Hematopoietic multipotent progenitor cell treated with erythropoietin and hydrocortisone succinate and interleukin-3 and kit ligand, for 6 days (in vitro differentiated cells): ENCODE data around the gene BUD31.
A peak's percentile ranks its signal among the peaks of the same experiment; 100 is the strongest.
"Not testable (repeated sequence)": the region's sequence is repeated elsewhere in the genome, so short reads cannot be mapped to it uniquely, and the experiment has no call there.

Experiments used
- DNase-seq: peaks from one replicate; pipeline ENCODE4 v3.0.0-alpha.2; 2015

The BUD31 gene

DNA sequence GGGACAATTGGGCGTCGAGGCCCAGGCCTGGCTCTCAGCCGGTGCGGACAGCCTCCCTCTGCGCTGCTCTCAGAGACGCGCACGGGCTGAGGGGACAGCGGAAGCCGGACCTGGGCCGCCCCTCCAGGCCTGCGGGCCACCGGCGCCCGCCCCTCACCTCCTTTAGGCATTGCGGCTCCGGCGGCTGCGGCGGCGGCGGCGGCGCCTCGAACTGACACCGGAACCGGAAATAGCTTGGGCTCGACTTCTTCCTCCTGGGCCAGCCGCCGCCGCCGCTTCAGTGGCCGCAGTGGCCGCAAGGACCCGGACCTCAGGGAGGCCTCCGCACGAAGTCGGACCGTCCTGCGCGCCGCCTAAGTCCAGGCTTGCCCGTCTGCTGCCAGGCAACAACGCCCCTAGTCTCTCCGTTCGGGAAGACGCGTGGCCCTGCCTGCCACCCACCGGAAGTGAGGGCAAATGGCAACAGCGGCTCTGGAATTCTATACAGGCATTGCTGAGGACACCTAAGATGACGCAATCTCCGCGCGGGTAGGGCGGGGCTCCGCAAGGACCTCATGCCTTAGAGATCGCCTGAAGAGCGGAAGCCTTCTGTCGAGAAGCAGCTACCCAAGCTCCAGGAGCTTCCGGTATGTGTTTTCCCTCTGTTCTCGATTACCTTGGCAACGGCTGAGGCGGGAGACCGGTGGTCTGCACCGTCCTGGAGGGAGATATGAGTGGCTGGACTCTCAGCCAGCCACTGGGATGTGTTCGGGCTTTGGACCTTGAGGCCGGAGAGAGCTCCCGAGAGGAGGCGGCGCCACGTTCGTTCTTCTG lies at the start of gene BUD31, which contains the start of gene PDAP1:
BUD31 (plus strand) TSS at position 591 of the 813 bp plus-strand sequence. CDS start 2,124 bp downstream, outside the sequence.
PDAP1 (minus strand) TSS at position 219 of the 813 bp plus-strand sequence; CDS start at position 170, 49 bp downstream.
- DNase-seq = peak; percentile 96

DNA sequence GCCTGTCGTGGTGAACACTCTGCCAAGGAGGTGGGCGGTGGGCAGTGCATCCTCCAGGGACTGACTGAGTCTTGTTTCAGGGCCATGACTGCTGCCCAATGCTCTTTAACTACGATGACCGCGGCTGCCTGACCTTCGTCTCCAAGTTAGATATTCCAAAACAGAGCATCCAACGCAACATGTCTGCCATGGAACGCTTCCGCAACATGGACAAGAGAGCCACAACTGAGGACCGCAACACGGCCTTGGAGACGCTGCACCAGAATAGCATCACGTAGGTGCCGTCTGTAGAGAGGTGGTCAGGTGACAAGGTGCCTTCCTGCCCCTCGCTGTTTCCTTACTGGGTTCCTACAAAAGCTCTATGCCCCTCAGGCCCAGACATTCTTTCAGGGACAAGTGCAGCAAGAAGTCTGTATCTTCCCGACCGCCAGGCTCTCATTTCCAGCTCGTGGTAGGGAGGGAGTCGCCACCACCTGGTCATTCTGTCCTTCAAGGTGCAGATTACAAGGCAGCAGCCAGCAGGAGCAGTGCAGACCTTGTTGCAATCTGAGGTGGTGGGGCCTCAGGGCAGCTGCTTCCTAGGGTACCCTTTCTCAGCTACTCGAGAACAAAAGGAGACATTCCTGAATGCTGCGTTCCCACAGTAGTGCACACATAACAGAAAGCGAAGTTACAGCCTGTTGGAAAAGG lies 49.2 kb upstream of the BUD31 start:
- no peak for DNase-seq

DNA sequence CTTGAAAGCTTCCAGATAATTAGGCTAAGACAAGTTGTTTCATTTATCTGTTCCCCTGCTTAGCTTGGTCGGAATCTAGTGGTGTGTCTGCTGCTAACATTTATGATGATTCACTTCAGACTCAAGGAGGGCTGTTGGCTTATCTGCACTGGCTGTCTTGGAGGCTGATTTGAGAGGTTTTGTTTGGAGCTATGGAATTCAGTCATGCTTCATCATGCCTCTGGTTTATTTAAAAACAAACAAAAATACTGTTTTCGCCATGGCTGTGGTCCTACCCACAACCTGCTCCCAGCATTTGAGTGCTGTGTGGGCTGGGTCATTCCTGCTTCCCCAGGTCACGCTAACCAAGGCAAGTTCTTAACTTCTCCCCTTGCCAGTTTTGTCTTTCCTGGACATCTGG lies 46.0 kb upstream of the BUD31 start:
- DNase-seq = no peak

DNA sequence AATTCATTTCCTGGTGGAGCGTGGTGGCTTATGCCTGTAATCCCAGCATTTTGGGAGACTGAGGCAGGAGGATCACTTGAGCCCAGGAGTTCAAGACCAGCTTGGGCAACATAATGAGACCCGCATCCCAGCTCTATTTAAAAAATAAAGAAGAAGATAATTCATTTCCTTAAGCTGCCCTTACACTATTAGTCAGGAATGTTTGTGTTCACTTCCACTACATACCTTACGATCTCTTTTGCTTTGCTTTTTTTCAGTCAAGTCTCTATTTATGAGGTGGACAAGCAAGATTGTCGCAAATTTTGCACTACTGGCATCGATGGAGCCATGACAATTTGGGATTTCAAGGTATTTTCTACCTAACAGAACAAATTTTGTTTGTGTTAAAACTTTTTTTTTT lies 45.5 kb upstream of the BUD31 start:
- no peak for DNase-seq

DNA sequence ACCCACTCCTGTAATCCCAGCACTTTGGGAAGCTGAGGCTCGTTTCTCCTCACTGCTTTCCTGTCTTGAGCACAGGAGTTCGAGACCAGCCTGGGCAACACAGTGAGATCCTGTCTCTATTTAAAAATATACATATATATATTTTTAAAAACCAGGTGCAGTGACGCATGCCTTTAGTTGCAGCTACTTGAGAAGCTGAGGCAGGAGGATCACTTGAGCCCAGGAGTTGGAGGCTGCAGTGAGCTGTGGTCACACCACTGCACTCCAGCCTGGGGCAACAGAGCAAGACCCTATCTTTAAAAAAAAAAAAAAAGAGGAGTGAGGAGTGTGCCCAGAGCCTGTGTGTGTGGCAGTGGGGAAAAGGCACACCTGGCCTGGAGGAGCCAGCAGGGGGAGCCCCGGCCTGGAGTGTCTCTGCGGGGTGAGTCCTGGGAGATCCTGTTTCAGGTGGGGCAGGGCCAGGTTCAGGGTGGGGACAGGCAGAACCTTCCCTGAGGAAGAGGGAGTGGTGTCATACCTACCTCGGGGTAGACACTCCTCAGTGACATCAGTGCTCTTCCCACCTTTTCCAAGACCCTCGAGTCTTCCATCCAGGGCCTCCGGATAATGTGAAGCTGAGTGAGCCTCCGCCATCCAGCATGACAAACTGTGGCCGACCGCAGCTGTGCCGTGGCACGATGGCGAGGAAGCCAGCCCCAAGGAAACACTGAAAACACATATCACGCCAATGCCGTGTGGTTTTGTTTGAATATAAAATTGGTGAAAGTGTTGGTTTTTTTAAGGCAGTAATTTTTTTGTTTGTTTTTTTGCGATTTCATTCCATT lies 43.2 kb upstream of the BUD31 start:
- DNase-seq = peak; percentile 55

DNA sequence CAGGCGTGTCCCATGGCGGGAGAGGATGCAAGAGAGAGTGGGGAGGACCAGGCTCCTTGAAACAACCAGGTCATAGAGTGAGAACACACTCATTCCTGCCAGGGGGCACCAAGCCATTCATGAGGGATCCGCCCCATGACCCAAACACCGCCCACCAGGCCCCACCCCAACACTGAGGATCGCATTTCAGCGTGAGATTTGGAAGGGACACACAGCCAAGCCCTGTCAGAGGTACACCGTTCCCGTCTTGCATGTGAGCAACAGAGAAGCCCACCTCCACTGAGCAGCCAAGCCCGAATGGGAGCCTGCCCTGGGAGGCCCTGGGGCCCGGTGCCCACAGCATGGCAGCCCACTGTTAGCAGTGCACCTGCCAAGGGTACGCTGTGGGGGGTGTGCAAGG lies 42.1 kb upstream of the BUD31 start:
- no peak for DNase-seq

DNA sequence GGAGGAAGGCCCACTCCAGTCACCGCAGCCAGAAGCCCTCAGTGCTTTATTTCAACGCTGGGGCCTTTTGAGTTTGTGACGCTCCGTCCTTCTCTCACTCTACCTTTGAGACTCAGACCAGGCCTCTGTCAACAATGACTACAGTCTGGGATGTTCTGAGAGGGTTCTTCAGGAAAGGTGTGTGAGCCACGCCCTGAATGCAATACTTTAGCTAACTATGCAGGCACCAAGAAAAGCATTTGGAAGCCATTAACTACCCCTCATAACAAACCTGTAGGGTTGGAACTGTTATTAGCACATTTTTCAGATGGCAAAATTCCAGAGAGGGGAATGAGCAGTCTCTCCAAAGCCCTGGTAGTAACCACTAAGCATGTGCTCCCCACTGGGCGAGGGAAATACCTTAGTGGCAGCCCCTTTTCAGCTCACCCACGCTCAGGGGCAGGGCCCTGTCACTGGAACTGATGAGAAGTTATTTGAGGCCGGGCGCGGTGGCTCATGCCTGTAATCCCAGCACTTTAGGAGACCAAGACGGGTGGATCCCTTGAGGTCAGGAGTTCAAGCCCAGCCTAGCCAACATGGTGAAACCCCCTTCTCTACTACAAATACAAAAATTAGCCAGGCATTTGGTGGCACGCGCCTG lies 39.9 kb upstream of the BUD31 start:
- DNase-seq = no peak

DNA sequence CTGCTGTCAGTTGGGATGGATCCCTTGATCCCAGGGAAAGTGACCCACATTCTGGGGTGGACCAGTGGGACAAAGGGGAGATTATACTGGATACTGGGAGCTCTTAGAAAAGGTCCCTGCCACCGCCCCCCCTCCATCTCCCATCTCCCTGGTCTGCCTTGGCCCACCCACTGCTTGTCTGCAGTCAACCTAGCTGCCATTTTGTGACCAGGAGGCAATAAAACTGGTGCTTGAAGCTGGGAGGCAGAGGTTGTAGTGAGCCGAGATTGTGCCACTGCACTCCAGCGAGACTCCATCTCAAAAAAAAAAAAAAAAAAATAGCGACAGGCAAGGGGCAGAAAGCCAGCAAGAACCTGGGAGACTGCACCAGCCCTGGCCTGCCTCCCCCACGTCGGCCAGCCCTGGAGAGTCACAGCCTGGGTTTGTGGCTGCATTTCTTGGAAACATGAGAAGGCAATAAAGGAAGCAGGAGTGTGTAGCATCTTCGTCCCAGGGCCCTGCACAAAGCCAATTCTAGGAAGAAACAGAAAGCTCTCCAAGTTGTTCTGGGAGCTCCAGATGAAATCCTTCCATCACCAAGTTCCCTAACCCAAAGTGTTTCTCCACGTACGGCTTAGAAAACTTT lies 38.9 kb upstream of the BUD31 start:
- DNase-seq = peak; percentile 58

DNA sequence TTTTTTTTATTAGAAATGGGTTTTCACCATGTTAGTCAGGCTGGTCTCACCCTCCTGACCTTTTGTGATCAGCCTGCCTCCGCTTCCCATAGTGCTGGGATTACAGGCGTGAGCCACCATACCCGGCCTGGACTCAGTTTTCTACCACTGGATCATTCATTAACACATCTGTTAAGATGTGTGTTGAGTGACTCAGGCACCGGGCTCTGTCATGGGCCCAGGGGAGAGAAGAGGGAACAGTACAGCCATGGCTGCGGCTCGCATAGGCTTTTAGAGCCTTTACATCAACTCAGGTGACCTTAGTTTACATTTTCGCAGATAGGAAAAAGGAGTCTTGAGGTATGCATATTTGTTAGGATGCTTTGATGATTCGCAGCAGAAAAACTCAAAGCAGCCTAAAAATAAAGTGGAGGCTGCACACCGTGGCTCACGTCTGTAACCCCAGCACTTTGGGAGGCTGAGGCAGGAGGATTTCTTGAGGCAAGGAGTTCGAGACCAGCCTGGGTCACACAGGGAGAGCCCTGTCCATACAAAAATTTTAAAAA lies 37.3 kb upstream of the BUD31 start:
- no peak for DNase-seq

DNA sequence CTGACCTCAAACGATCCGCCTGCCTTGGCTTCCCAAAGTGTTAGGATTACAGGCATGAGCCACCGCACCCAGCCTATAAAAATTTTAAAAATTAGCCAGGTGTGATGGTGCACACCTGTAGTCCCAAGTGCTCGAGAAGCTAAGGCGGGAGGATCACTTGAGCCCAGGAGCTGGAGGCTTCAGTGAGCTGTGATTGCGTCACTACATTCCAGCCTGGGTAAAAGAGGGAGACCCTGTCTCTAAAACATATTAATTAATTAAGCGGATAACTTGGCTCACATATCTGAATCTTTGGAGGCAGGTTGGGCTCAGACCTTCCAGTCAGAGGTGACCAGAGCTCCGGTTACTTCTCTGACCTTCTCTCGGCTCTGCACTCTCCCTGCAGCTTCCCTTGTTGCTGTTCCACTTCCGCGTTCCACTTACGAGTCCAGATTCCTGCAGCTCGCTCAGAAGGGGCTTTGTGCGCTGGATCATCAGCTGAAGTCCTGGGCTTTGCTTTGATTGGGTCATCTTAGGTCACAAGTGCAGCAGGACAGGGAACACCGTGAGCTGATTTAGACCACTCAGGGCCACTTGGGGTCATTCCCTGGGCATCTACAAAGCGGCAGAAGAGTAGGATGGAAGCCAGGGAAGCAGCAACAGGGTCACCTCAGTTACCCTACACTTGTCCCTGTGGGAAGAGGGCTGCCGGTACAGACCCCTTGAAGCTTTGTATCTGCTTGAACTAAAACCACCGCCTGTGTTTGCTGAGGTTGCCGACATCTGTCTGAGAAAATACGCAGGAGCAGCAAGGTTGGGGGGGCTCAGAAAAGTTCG lies 36.3 kb upstream of the BUD31 start:
- DNase-seq = no peak

DNA sequence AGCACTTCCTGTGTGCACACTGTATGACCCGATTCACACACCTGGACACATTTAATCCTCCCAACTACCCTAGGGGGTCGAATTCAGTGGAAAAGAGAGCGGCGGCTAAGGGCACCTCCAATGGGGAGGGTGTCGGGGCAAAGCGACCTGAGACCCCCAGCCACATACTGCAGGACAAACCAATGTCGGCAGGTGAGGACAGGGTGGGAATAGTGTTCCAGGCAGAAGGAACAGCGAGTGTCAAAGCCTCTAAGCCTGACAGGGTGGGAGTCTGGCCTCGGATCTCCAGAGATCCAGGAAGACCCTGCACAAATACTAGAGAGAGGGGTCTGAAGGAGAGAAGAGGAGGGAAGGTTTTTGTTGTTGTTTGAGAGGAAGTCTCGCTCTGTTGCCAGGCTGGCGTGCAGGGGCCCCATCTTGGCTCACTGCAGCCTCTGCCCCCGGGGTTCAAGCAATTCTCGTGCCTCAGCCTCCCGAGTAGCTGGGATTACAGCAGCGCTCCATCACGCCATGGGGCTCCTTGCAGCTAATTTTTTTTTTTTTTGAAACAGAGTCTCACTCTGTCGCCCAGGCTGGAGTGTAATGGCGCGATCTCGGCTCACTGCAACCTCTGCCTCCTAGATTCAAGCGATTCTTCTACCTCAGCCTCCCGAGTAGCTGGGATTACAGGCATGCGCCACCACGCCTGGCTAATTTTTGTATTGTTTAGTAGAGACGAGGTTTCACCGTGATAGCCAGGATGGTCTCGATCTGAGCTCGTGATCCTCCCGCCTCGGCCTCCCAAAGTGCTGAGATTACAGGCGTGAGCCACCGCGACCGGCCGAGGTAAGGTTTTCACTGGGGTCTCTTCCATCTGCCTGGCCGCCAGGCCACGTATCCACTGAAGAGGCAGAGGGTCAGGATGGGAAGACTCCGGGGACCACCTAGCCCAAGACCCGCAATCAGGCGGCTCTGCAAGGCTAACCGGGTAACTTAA lies 35.4 kb upstream of the BUD31 start:
- no peak for DNase-seq

DNA sequence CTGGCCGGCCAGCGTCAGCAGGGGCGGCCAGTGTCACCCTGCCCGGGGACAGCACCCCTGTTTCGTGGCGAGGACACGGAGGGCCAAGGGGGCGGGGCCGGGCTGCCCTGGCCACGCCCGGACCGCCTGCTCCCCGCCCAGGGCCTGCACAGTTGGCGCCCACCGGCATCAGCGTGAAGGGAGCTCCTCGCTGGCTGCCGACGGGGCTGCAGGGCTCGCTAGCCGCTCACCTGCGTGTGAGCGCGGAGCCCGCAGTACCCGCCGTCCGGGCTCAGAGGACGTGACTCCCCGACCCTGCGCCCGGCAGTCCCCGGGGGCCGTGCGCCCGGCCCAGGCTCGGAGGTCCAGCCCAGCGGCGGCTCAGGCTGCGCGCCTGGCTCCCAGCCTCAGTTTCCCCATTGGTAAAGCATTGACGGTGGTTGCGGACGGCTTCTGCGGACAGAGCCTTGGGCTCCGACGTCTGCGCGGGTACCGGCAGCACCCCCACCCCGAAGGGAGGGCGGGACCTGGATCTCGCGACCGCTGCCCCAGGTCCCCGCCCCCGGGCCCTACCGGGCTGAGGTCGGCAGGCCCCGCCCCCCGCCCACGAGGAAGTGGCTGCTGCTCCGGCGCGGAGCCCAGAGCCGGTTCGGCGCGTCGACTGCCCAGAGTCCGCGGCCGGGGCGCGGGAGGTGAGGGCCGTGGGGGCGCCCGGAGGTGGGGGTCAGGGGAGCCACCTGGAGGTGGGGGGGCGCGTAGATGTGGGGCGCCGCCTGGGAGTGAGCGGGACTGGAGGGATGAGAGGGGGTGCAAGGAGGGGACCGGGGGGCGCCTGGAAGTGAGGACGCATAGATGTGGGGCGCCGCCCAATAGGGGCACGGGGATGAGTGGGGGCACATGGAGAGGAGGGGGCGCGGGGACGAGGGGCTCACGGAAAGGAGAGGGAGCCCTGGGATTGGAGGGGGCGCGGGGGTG lies 34.4 kb upstream of the BUD31 start, which contains the start of gene ARPC1B:
ARPC1B (plus strand) TSS at position 620 of the 954 bp plus-strand sequence. CDS start 10,985 bp downstream, outside the sequence.
- peak; percentile 90 for DNase-seq

DNA sequence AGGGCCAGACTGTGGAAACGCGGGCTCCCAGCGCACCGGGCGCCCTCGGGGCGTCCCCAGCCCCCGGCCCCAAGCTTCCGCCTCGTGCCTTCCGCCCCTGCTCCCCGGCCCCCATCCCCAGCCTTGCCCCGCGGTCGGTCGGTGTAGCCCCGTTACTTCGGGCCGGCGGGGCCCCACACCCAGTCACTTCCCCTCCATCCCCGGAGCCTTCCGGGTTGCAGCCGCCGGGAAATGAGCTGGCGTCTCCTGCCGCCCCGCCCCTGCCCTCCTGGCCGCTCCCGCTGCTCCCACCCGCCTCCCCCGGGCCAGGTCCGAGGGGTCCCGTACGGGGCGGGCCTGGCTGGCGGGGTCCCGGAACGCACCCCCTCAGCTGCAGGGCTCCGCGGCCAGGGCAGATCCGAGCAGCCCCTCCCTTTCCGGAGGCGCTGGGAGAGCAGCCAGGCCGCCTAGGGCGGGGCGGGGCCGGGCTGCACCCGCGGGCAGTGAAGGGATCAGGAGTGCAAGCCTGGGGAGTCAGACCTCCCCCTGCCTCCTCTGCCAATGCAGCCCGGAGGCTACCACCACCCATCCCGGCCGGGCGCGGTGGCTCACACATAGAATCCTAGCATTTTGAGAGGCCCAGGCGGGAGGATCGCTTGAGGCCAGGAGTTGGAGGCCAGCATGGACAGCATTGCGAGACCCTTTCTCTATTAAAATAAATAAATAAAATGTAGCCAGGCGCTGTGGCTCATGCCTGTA lies 33.5 kb upstream of the BUD31 start:
- DNase-seq = peak; percentile 90

DNA sequence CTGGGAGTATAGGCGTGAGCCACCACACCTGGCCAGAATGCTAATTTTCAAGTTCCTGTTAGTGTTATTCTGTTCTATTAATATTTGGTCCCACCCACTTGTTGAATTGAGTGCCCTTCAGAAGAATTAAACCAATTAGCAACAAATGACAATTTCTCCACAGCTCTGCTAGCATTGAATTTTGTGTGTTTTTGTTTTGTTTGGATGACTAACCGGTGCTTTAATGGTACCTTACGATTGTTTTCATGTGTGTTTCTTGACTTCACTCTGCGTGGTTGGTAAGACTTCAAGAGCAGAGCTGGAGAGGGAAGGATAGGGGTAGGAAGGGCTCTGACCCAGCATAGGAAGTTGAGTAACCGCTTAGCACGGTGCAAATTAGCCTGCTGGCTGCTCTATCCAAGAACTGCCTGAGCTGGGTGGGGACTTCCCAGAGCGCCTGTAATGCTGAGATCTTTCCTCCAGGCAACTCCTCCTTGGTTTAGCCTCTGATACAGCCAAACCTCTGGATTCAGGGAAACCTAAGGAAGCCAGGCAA lies 29.7 kb upstream of the BUD31 start:
- peak; percentile 81 for DNase-seq

DNA sequence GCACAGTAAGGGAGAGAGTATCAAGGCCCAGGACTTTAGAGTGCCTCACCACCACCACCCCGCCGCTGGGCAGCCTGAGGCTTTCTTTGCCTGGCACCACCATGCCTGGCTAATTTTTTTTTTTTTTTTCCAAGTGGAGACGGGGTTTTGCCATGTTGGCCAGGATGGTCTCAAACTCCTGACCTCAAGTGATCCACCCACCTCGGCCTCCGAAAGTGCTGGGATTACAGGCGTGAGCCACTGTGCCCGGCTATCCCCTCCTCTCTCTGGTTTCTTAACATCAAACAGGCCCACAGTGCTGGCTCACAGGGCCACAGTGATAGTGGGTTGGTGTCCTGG lies 29.1 kb upstream of the BUD31 start:
- DNase-seq = not testable (repeated sequence)

DNA sequence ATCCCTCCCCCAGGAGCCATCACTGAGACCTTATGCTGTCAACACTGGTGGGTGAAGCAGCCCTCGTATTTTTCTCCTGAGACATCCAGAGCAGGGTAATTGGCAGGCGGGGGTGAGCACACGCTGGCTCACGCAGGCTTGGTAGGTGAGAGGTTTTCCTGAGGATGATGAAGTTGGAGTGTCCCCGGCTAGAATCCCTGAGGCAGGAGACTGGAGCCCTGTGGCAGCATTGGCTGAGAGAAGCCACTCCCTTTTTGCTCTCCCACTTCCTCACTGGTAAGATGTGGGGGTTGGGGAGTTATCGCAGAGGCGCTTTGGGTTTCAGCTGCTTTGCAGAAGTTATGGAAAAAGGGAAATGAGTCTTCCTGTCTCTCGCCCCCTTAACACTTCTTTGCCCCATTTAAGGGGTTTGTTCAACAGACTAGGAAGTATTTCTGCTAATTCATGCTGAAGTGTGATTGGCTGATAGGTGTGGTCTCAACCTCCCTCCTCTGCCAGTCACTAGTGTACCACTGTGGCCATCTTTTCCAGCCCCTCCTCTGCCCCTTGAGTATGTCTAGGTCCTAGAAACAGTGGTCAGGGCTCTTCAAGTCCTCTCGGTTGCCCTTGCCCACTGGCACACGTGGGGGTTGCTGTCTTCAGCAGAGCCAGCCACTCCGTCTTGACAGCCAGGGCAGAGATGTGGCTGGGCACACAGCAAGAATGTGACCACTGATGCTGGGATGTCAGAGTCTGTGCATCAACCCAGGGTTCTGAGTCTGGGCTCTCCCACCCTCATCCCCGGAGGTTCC lies 28.5 kb upstream of the BUD31 start:
- DNase-seq = peak; percentile 90
